SK-N-MC (cell line): ENCODE data around the gene SPATA20.

Experiments
- EZH2 ChIP-seq: fragments of 200-600 bp; sonication (generic); IDR thresholded peaks from one replicate; pipeline ENCODE4 v1.6.1; 2017; ENCODE audit warnings: antibody characterized with exemption
- POLR2AphosphoS5 ChIP-seq: IDR thresholded peaks from 2 replicates; pipeline ENCODE4 v1.6.1; 2012; ENCODE audit warnings: mild to moderate bottlenecking, low read depth, low read length, borderline replicate concordance

DNA sequence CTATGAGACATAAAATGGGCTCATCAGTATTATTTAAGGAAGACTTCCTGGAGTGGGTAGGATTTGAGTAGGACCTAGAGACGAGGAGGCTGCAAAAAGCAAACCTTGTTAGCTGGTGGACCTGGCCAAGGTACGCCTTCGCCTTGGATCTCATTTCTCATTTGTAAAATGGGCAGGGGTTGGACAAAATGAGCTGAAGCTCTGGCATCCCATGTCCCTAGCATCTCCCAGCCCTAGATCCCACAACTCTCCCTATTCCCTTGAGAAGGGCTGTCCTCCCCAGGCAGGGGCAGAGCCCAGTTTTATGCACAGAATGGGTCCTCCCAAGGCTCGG is 306 bp upstream of the SPATA20 start:
- TF ChIP-seq POLR2AphosphoS5 (no peak), EZH2 (no peak)
